HCT116 (cell line): ENCODE results near the gene CR2.
"Not testable (repeated sequence)": the region's sequence is repeated elsewhere in the genome, so short reads cannot be mapped to it uniquely, and the experiment has no call there.

ENCODE experiments used
- CTCF ChIP-seq, 3 experiments: fragments of 200-600 bp in 1 of 3; sonication (generic) in 1 of 3; IDR thresholded peaks in 2 of 3; conservative IDR thresholded peaks in 1 of 3; 2 replicates each; pipeline ENCODE4 v1.5.1; 2012 to 2017; ENCODE audit warnings: low read depth in 2 of 3, low read length in 2 of 3, antibody characterized with exemption in 1 of 3, borderline replicate concordance in 1 of 3, control low read depth in 1 of 3, mild to moderate bottlenecking in 1 of 3, mixed read lengths in 1 of 3, mixed run types in 1 of 3, moderate library complexity in 1 of 3; ENCODE audit not compliant: insufficient read depth in 1 of 3
- EGR1 ChIP-seq: IDR thresholded peaks from 2 replicates; pipeline ENCODE4 v1.6.1; 2012; ENCODE audit warnings: low read depth
- EZH2 ChIP-seq: fragments of 200-600 bp; sonication (generic); IDR thresholded peaks from 2 replicates; pipeline ENCODE4 v1.6.1; 2017; ENCODE audit warnings: antibody characterized with exemption, mixed run types
- EZH2phosphoT487 ChIP-seq: fragments of 200-600 bp; IDR thresholded peaks from 2 replicates; pipeline ENCODE4 v1.6.1; 2018; ENCODE audit warnings: antibody characterized with exemption, borderline replicate concordance
- FOSL1 ChIP-seq: IDR thresholded peaks from 2 replicates; pipeline ENCODE4 v1.6.1; 2012; ENCODE audit warnings: low read depth
- POLR2A ChIP-seq: IDR thresholded peaks from 2 replicates; pipeline ENCODE4 v1.7.0; 2011; ENCODE audit warnings: borderline replicate concordance; ENCODE audit not compliant: insufficient read depth, insufficient read length; ENCODE audit errors: extremely low read depth
- POLR2AphosphoS5 ChIP-seq: IDR thresholded peaks from 2 replicates; pipeline ENCODE4 v1.6.1; 2011; ENCODE audit warnings: mild to moderate bottlenecking, low read depth, low read length, moderate library complexity
- RAD21 ChIP-seq: IDR thresholded peaks from 2 replicates; pipeline ENCODE4 v1.6.1; 2012; ENCODE audit warnings: low read depth, mild to moderate bottlenecking
- REST ChIP-seq: IDR thresholded peaks from 2 replicates; pipeline ENCODE4 v1.6.1; 2012; ENCODE audit warnings: low read depth
- SP1 ChIP-seq: IDR thresholded peaks from 2 replicates; pipeline ENCODE4 v1.6.1; 2012; ENCODE audit warnings: low read depth
- ZBTB33 ChIP-seq: IDR thresholded peaks from 2 replicates; pipeline ENCODE4 v1.6.1; 2011; ENCODE audit warnings: mild to moderate bottlenecking, low read length, moderate library complexity; ENCODE audit not compliant: insufficient replicate concordance; ENCODE audit errors: extremely low read depth
- ZNF274 ChIP-seq: fragments of 200-500 bp; sonication (Bioruptor generic); IDR thresholded peaks from 2 replicates; pipeline ENCODE4 v1.6.1; 2014; ENCODE audit warnings: mild to moderate bottlenecking, low read depth, low read length, inconsistent platforms
- TF ChIP-seq, protein P1 (sequence below): IDR thresholded peaks from 2 replicates; pipeline ENCODE4 v1.6.1; 2012
- TF ChIP-seq, protein P2 (sequence below): IDR thresholded peaks from 2 replicates; pipeline ENCODE4 v1.6.1; 2012

DNA sequence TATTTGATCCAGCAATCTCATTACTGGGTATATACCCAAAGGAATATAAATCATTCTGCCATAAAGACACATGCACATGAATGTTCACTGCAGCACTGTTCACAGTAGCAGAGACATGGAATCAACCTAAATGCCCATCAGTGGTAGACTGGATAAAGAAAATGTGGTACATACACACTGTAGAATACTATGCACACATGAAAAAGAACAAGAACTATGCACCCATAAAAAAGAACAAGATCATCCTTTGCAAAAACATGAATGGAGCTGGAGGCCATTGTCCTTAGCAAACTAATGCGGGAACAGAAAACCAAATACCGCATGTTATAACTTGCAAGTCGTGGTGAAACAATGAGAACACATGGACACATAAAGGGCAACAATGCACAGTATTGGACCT is 17.4 kb upstream of the CR2 start:
- not testable (repeated sequence) for TF ChIP-seq EZH2phosphoT487; CTCF (IDR thresholded peaks at IDR 0.05 in 2 of 3, conservative IDR thresholded peaks at IDR 0.05 in 1 of 3; ENCODE audit: borderline replicate concordance in 1 of 3, insufficient read depth in 1 of 3, low read depth in 2 of 3, low read length in 2 of 3); POLR2A; POLR2AphosphoS5; REST; ZBTB33; SP1; RAD21; EZH2; ZNF274; EGR1; FOSL1
- TF ChIP-seq, protein P1, sequence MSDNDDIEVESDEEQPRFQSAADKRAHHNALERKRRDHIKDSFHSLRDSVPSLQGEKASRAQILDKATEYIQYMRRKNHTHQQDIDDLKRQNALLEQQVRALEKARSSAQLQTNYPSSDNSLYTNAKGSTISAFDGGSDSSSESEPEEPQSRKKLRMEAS: not testable (repeated sequence)
- TF ChIP-seq, protein P2, sequence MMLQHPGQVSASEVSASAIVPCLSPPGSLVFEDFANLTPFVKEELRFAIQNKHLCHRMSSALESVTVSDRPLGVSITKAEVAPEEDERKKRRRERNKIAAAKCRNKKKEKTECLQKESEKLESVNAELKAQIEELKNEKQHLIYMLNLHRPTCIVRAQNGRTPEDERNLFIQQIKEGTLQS: not testable (repeated sequence)
